Measurements from ENCODE around the gene FUOM.

FUOM gene

DNA sequence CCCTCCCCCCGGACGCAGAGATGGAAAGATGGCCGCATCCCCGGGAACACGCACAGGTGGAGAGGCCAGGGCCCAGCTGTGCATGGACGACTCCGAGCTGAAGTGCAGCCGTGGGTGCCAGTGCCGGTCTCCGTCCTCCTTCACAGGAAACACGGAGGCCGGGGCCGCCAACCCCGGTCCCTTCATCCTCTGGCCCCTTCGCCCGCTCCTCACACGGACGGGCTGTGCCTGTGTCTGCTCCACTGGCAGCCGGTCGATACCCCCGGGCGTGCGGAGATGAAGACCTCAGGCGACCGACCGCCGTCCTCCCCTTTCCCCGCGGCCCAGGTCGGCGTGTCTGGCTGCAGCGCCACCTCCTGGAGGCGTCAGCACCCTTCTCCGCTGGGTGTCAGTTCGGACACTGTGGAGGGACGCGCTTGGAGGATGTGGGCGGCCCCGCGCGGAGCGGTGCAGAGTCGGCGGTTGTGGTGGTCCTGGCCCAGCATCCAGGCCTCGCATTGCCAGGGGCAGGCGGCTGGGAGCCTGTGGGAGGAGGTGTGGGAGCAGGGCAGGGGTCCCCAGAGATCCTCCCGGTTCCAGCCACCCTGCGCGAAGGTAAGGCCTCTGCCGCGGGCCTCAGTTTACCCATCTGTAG is 39.2 kb downstream of the FUOM start:
- peak overlapping the region; percentile 47 for H3K4me3 ChIP-seq (ENCODE audit: low read depth, low read length)
- no peak for DNase-seq (ENCODE audit: low read depth)
- TF ChIP-seq, protein P1, sequence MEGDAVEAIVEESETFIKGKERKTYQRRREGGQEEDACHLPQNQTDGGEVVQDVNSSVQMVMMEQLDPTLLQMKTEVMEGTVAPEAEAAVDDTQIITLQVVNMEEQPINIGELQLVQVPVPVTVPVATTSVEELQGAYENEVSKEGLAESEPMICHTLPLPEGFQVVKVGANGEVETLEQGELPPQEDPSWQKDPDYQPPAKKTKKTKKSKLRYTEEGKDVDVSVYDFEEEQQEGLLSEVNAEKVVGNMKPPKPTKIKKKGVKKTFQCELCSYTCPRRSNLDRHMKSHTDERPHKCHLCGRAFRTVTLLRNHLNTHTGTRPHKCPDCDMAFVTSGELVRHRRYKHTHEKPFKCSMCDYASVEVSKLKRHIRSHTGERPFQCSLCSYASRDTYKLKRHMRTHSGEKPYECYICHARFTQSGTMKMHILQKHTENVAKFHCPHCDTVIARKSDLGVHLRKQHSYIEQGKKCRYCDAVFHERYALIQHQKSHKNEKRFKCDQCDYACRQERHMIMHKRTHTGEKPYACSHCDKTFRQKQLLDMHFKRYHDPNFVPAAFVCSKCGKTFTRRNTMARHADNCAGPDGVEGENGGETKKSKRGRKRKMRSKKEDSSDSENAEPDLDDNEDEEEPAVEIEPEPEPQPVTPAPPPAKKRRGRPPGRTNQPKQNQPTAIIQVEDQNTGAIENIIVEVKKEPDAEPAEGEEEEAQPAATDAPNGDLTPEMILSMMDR (IDR thresholded peaks at IDR 0.05; ENCODE audit: control insufficient read depth, extremely low read depth, insufficient read depth), result peak; percentile 74

DNA sequence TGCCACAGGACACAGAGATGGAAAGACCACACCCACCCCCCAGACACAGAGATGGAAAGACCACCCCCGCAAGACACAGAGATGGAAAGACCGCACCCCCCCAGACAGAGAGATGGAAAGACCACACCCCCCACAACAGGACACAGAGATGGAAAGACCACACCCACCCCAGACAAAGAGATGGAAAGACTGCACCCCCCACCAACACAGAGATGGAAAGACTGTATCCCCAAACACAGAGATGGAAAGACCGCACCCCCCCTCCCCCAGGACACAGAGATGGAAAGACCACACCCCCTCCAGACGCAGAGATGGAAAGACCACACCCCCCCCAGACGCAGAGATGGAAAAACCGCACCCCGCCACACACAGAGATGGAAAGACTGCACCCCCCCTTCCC is 41.1 kb downstream of the FUOM start:
- no peak for DNase-seq (ENCODE audit: low read depth)
- no peak overlapping the region for H3K4me3 ChIP-seq (ENCODE audit: low read depth, low read length)
- TF ChIP-seq, protein P1 (IDR thresholded peaks at IDR 0.05; ENCODE audit: control insufficient read depth, extremely low read depth, insufficient read depth), result no peak

DNA sequence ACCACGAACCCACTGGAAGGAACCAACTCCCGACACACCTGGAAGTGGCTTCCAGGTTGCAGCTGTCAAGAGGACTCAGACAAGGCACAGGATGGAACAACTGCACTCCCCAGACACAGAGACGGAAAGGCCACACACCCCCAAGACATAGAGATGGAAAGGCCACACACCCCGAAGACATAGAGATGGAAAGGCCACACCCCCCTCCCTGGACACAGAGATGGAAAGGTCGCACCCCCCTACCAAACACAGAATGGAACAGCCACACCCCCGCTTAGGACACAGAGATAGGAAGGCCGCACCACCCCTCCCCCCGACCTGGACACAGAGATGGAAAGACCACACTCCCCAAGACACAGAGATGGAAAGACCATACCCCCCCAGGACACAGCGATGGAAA is 41.6 kb downstream of the FUOM start:
- no peak for DNase-seq (ENCODE audit: low read depth)
- TF ChIP-seq, protein P1 (IDR thresholded peaks at IDR 0.05; ENCODE audit: control insufficient read depth, extremely low read depth, insufficient read depth), result no peak
- no peak overlapping the region for H3K4me3 ChIP-seq (ENCODE audit: low read depth, low read length)

DNA sequence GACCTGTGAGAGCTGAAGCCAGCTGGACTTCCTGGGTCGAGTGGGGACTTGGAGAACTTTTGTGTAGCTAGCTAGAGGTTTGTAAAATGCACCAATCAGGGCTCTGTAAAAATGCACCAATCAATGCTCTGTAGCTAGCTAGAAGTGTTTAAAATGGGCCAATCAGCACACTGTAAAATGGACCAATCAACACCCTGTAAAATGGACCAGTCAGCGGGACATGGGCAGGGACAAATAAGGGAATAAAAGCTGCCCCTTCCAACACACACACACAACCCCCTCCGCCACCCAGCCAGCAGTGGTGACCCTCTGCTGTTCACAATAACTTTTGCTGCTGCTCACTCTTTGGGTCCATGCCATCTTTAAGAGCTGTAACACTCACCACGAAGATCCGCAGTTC is 42.0 kb downstream of the FUOM start:
- no peak overlapping the region for H3K4me3 ChIP-seq (ENCODE audit: low read depth, low read length)
- no peak for DNase-seq (ENCODE audit: low read depth)
- TF ChIP-seq, protein P1 (IDR thresholded peaks at IDR 0.05; ENCODE audit: control insufficient read depth, extremely low read depth, insufficient read depth), result no peak

DNA sequence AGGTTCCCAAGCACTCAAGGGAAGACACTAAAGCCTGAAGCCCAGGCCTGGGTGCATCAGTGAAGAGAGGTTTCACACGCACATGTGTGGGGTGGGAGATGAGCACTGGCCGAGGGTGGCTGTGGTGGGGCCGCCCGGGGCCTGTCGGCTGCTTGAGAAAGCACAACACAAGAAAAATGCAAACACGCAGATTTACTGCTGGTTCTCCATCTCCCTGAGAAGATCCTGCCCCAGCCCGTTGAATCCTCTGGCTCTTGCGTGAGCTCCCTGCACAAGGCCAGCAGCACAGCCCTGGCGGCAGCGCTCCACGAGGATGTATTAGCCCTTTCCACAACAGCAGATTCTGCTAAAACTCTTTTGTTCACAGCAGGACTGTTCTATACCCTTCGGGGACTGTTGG is 42.9 kb downstream of the FUOM start:
- TF ChIP-seq, protein P1 (IDR thresholded peaks at IDR 0.05; ENCODE audit: control insufficient read depth, extremely low read depth, insufficient read depth), result no peak
- no peak for DNase-seq (ENCODE audit: low read depth)
- H3K4me3 ChIP-seq (ENCODE audit: low read depth, low read length), result no peak overlapping the region

DNA sequence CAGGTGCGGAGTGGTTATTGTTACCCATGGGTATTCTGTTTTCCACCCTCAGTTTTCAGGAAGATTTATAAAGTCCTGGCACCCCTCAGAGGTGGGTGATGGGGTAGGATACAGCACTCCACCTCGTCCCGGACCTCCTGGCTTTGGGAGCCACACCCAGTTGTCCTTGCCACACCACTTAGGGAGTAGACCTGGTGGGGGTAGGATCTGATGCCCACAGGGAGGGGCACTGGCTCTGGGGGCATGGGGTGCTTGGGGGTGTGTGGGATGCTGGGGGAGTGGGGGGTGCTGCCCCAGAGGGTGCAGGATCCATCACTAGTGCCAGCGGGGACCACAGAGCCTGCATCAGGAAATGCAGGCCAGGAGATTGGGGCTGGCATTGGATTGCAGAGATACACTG is 44.6 kb downstream of the FUOM start:
- TF ChIP-seq, protein P1 (IDR thresholded peaks at IDR 0.05; ENCODE audit: control insufficient read depth, extremely low read depth, insufficient read depth), result no peak
- no peak for DNase-seq (ENCODE audit: low read depth)
- no peak overlapping the region for H3K4me3 ChIP-seq (ENCODE audit: low read depth, low read length)

DNA sequence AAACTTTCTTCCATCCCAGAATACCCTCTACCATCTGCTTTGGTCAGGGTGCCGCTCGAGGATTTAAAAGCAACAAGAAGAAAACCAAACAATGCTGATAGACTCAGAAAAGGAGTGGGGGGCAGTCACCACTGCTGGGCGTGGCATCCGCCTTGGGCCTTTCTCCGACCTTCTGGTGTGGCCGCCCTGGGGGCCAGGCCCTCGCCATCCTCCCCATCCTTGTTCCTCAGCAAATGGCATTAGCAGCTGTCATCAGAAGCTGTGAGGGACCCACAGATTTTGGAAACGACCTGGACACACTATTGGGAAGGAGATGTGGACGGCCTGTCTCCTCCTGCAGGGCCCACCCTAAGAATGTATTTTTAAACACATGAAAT is 45.1 kb downstream of the FUOM start:
- DNase-seq (ENCODE audit: low read depth), result no peak
- H3K4me3 ChIP-seq (ENCODE audit: low read depth, low read length), result no peak overlapping the region
- TF ChIP-seq, protein P1 (IDR thresholded peaks at IDR 0.05; ENCODE audit: control insufficient read depth, extremely low read depth, insufficient read depth), result no peak

Data from LNCaP clone FGC (cell line).